Mesenchymal stem cell (in vitro differentiated cells and primary cell): ENCODE measurements around the gene ZNF609.

Source experiments
- DNase-seq: peaks from one replicate; pipeline ENCODE4 v3.0.0-alpha.2; 2013
- H2AFZ ChIP-seq: one replicate; pipeline ENCODE4 v1.6.1; 2013; ENCODE audit warnings: low read depth, mild to moderate bottlenecking, control low read depth, inconsistent platforms, low read length, moderate library complexity
- H2AK5ac ChIP-seq: 2 replicates; pipeline ENCODE4 v1.6.1; 2013; ENCODE audit warnings: low read length, moderate library complexity, mild to moderate bottlenecking, inconsistent platforms; ENCODE audit not compliant: severe bottlenecking
- H2BK120ac ChIP-seq: one replicate; pipeline ENCODE4 v1.6.1; 2013; ENCODE audit warnings: low read depth, mild to moderate bottlenecking, inconsistent platforms, low read length, moderate library complexity
- H2BK12ac ChIP-seq, 2 experiments: one replicate each; pipeline ENCODE4 v1.6.1; 2013; ENCODE audit warnings: inconsistent platforms in 2 of 2, low read length in 2 of 2, mild to moderate bottlenecking in 2 of 2, moderate library complexity in 2 of 2, control low read depth in 1 of 2
- H2BK15ac ChIP-seq: one replicate; pipeline ENCODE4 v1.6.1; 2013; ENCODE audit warnings: mild to moderate bottlenecking, low read depth, inconsistent platforms; ENCODE audit not compliant: poor library complexity, severe bottlenecking
- H2BK5ac ChIP-seq: 2 replicates; pipeline ENCODE4 v1.6.1; 2013; ENCODE audit warnings: low read depth, mild to moderate bottlenecking, low read length, control low read depth, inconsistent platforms; ENCODE audit not compliant: poor library complexity, severe bottlenecking
- H3K14ac ChIP-seq, 2 experiments: one replicate each; pipeline ENCODE4 v1.6.1; 2013; ENCODE audit warnings: inconsistent platforms in 2 of 2, low read length in 2 of 2, control low read depth in 1 of 2, mild to moderate bottlenecking in 1 of 2, moderate library complexity in 1 of 2
- H3K18ac ChIP-seq, 2 experiments: one replicate each; pipeline ENCODE4 v1.6.1; 2013; ENCODE audit warnings: inconsistent platforms in 2 of 2, low read length in 2 of 2, control low read depth in 1 of 2, low read depth in 1 of 2, mild to moderate bottlenecking in 1 of 2
- H3K23ac ChIP-seq, 2 experiments: one replicate each; pipeline ENCODE4 v1.6.1; 2013; ENCODE audit warnings: inconsistent platforms in 2 of 2, low read length in 2 of 2, mild to moderate bottlenecking in 2 of 2, moderate library complexity in 2 of 2, control low read depth in 1 of 2
- H3K27ac ChIP-seq: 2 replicates; pipeline ENCODE4 v1.5.1; 2013; ENCODE audit warnings: mild to moderate bottlenecking, moderate library complexity, low read length, control low read depth, inconsistent platforms; ENCODE audit not compliant: poor library complexity, severe bottlenecking
- H3K27me3 ChIP-seq, 2 experiments: 2 replicates each; pipeline versions ENCODE4 v1.6.1 to v1.7.0; 2013; ENCODE audit warnings: low read length in 2 of 2, mild to moderate bottlenecking in 2 of 2, moderate library complexity in 2 of 2, control low read depth in 1 of 2, inconsistent platforms in 1 of 2; ENCODE audit not compliant: control insufficient read depth in 1 of 2, insufficient read depth in 1 of 2
- H3K36me3 ChIP-seq, 2 experiments: 2 replicates each; pipeline versions ENCODE4 v1.6.1 to v1.7.0; 2013; ENCODE audit warnings: low read length in 2 of 2, control low read depth in 1 of 2, inconsistent platforms in 1 of 2, low read depth in 1 of 2, mild to moderate bottlenecking in 1 of 2; ENCODE audit not compliant: insufficient read depth in 2 of 2, control insufficient read depth in 1 of 2
- H3K4ac ChIP-seq, 2 experiments: one replicate each; pipeline ENCODE4 v1.6.1; 2013; ENCODE audit warnings: inconsistent platforms in 2 of 2, low read length in 2 of 2, mild to moderate bottlenecking in 2 of 2, moderate library complexity in 2 of 2, control low read depth in 1 of 2, low read depth in 1 of 2
- H3K4me1 ChIP-seq: 2 replicates; pipeline ENCODE4 v1.6.1; 2013; ENCODE audit warnings: low read depth, low read length, control low read depth; ENCODE audit not compliant: control insufficient read depth, insufficient read depth
- H3K4me2 ChIP-seq: 2 replicates; pipeline ENCODE4 v1.6.1; 2013; ENCODE audit warnings: low read length, mild to moderate bottlenecking, inconsistent platforms; ENCODE audit not compliant: poor library complexity, severe bottlenecking
- H3K4me3 ChIP-seq, 2 experiments: 2 replicates each; pipeline versions ENCODE4 v1.5.1 to v1.7.0; 2013; ENCODE audit warnings: low read length in 2 of 2, mild to moderate bottlenecking in 2 of 2, control low read depth in 1 of 2, low read depth in 1 of 2; ENCODE audit not compliant: insufficient read depth in 1 of 2
- H3K79me1 ChIP-seq: replicated peaks from 2 replicates; pipeline ENCODE4 v1.6.1; 2013; ENCODE audit warnings: mild to moderate bottlenecking, control low read depth, low read length, inconsistent platforms; ENCODE audit not compliant: poor library complexity, severe bottlenecking
- H3K9ac ChIP-seq: 2 replicates; pipeline ENCODE4 v1.7.0; 2013; ENCODE audit warnings: mild to moderate bottlenecking, low read length, moderate library complexity
- H3K9me3 ChIP-seq: 2 replicates; pipeline ENCODE4 v1.7.0; 2013; ENCODE audit warnings: mild to moderate bottlenecking, low read length; ENCODE audit not compliant: control insufficient read depth
- H4K8ac ChIP-seq: one replicate; pipeline ENCODE4 v1.6.1; 2013; ENCODE audit warnings: inconsistent platforms, mild to moderate bottlenecking, low read length, moderate library complexity
- H4K91ac ChIP-seq: one replicate; pipeline ENCODE4 v1.6.1; 2013; ENCODE audit warnings: mild to moderate bottlenecking, low read length, inconsistent platforms
- WGBS: methylation state at CpG from one replicate; pipeline ENCODE4 v1.1.7; 2013; ENCODE audit warnings: mixed read lengths; 5-methylcytosine and 5-hydroxymethylcytosine counted together

ZNF609 gene

DNA sequence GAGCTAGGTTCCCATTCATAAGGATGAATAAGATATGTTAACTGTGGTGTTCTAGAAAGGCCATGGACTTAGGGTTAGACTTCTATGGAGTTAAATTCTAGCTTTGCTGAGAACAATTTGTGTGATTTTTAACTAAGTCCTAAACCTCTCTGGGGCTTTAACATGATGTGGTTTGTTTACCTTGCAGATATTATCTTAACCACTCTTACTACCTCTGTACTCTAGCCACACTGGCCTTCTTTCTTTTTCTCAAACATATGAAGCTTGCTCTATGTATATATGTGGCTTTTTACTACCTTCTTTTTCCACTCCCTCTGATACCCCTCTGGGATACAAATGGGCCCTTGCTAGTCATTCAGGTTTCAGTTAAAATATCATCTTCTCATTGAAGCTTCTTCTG is 108.4 kb downstream of the ZNF609 start:
- H3K4me1 ChIP-seq = peaks cover 1% of the 10 kb centered on the region
- no peak overlapping the region for H3K23ac ChIP-seq
- H2BK120ac ChIP-seq = no peak overlapping the region
- no peak overlapping the region for H3K27ac ChIP-seq
- H3K27me3 ChIP-seq = no peaks in the 10 kb centered on the region
- H2BK12ac ChIP-seq = no peak overlapping the region
- H3K9ac ChIP-seq = no peak overlapping the region
- peaks cover 0 to 5% of the 10 kb centered on the region in 2 experiments for H3K36me3 ChIP-seq
- no peak overlapping the region for H3K4me2 ChIP-seq
- H3K4me3 ChIP-seq = no peak overlapping the region
- no peaks in the 10 kb centered on the region for H3K9me3 ChIP-seq
- no peak overlapping the region for H4K91ac ChIP-seq
- H4K8ac ChIP-seq = no peak overlapping the region
- no peak overlapping the region for H3K14ac ChIP-seq
- no peak overlapping the region for H2AFZ ChIP-seq
- H3K18ac ChIP-seq = no peak overlapping the region
- no peak for DNase-seq
- no peak overlapping the region for H2BK15ac ChIP-seq
- H2AK5ac ChIP-seq = no peak overlapping the region
- no peak overlapping the region for H2BK5ac ChIP-seq
- no peak overlapping the region for H3K4ac ChIP-seq
- peaks cover 23% of the 10 kb centered on the region for H3K79me1 ChIP-seq

DNA sequence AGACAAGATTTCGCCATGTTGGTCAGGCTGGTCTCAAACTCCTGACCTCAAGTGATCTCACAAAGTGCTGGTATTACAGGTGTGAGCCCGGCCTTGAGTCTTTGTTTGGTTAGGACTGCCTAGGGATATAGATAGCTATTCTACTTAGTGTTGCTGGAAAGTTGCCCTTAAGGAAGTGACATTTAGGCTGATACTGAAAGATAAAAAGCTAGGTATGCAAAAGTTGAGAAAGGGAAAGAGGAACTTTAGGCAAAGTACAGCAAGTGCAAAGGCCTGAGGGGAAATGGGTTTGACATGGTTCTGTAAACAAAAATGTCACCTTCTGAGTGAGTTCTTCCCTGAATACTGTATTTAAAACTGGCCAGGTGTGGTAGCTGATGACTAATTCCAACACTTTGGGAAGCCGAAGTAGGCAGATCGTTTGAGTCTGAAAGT is 111.5 kb downstream of the ZNF609 start:
- H3K4me1 ChIP-seq = peaks cover 1% of the 10 kb centered on the region
- 98% methylated on average over 4 of the region's 4 CpGs for WGBS
- no peak overlapping the region for H2BK12ac ChIP-seq

DNA sequence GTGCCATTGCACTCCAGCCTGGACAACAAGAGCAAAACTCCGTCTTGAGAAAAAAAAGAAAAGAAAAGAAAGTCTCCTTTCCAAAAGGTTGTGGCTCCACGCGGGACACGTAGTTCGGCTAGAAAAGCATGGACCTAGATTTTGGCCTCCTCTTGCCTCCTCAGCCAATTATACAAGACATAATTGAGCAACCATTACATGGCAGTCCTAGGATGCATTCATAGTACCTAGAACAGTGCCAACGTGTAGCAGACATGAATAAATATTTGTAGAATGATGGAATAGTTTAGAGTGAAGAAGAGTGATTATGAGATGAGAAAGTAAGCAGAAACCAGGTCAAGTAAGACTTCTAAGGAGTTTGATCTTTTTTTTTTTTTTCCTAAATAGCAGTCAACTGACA is 112.5 kb downstream of the ZNF609 start:
- H2BK12ac ChIP-seq = no peak overlapping the region
- H3K4me1 ChIP-seq = peaks cover 1% of the 10 kb centered on the region
- no peak overlapping the region for H3K4me3 ChIP-seq
- 98% methylated on average over 6 of the region's 6 CpGs for WGBS
- no peak overlapping the region for H3K4ac ChIP-seq
- no peak overlapping the region for H4K91ac ChIP-seq
- no peak overlapping the region for H2AFZ ChIP-seq
- H3K9ac ChIP-seq = no peak overlapping the region
- H2AK5ac ChIP-seq = no peak overlapping the region
- peaks cover 0 to 5% of the 10 kb centered on the region in 2 experiments for H3K36me3 ChIP-seq
- no peak overlapping the region for H3K4me2 ChIP-seq
- H3K79me1 ChIP-seq = peaks cover 18% of the 10 kb centered on the region
- no peaks in the 10 kb centered on the region for H3K9me3 ChIP-seq
- H3K23ac ChIP-seq = no peak overlapping the region
- no peak overlapping the region for H3K18ac ChIP-seq
- no peak for DNase-seq
- H4K8ac ChIP-seq = no peak overlapping the region
- no peak overlapping the region for H3K14ac ChIP-seq
- no peak overlapping the region for H2BK15ac ChIP-seq
- no peak overlapping the region for H2BK120ac ChIP-seq
- no peak overlapping the region for H3K27ac ChIP-seq
- H3K27me3 ChIP-seq = no peaks in the 10 kb centered on the region
- H2BK5ac ChIP-seq = no peak overlapping the region

More for the DNA sequence above, 111.5 kb downstream of the ZNF609 start:
- Histone ChIP-seq H4K91ac (no peak overlapping the region), H3K27ac (no peak overlapping the region), H2BK5ac (no peak overlapping the region), H3K4me2 (no peak overlapping the region), H3K36me3 (peaks cover 0 to 5% of the 10 kb centered on the region in 2 experiments), H3K9ac (no peak overlapping the region), H3K4me3 (no peak overlapping the region), H2BK15ac (no peak overlapping the region), H3K14ac (no peak overlapping the region), H2BK120ac (no peak overlapping the region), H2AFZ (no peak overlapping the region), H2AK5ac (no peak overlapping the region), H3K4ac (no peak overlapping the region), H4K8ac (no peak overlapping the region), H3K18ac (no peak overlapping the region), H3K9me3 (no peaks in the 10 kb centered on the region), H3K23ac (no peak overlapping the region), H3K79me1 (peaks cover 15% of the 10 kb centered on the region), H3K27me3 (no peaks in the 10 kb centered on the region)
- DNase-seq = no peak

DNA sequence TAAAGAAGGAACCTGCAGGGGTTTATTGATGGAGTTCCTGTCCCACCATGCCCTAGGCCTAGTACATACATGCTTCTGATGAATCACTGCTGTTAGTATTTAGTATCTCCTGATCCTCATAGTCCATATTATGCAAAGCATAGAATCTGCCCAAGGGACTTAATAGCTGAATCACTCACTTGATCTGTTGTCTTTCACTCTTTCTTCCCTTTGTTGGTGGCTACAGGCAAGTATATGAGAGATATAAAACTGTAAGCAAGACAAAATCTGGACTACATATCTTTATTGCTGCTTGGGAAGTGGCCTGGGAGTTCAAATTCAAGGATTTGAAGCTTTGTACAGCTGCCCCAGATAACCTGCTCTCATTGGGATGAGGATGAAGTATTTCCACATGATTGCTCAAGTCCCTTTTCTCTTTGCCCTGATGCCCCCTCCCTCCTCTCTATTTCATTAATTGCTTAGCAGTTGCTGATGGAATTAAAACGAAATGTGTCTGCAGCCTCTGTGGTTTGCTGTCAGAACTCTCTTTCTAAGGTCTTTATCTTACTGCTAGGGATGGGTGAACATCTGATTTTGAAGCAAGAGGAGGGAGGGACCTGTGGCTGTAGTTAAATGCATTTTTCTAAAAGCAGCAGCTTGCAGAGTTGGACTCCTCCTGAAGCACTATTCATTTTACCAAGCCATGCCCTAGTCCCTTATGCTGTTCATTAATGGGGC is 114.1 kb downstream of the ZNF609 start:
- no peak overlapping the region for H2AK5ac ChIP-seq
- WGBS = 43% methylated on average over 1 of the region's 1 CpG

More for the DNA sequence above, 114.1 kb downstream of the ZNF609 start:
- Histone ChIP-seq H4K8ac (no peak overlapping the region), H3K14ac (no peak overlapping the region), H2BK15ac (no peak overlapping the region), H3K36me3 (no peaks in the 10 kb centered on the region), H3K9me3 (no peaks in the 10 kb centered on the region), H3K4ac (no peak overlapping the region), H3K4me1 (peaks cover 1% of the 10 kb centered on the region), H2AFZ (no peak overlapping the region), H2BK5ac (no peak overlapping the region), H3K18ac (no peak overlapping the region), H3K27me3 (no peaks in the 10 kb centered on the region), H2BK12ac (no peak overlapping the region), H3K4me3 (peak overlapping the region in 1 of 2 experiments; percentile 22), H3K9ac (peak overlapping the region; percentile 31), H3K23ac (no peak overlapping the region), H3K27ac (no peak overlapping the region), H3K4me2 (no peak overlapping the region), H3K79me1 (peaks cover 24% of the 10 kb centered on the region), H2BK120ac (no peak overlapping the region), H4K91ac (no peak overlapping the region)
- DNase-seq = peak; percentile 72
